Right ventricle myocardium superior (tissue), 1 donor: ENCODE data around the gene FADS2. TPM values are rescaled to one million over a fixed set of nuclear protein-coding genes. Genes with fewer than 3 reads are reported as not detected.

Experiments
- ATAC-seq: fragments of 200-7000 bp; cut with Tn5 transposase; one replicate; pipeline ENCODE4 v1.9.1; 2020; ENCODE audit warnings: mild to moderate bottlenecking; ENCODE audit not compliant: poor library complexity
- DNase-seq: peaks from one replicate; pipeline ENCODE4 v3.0.0-alpha.2; 2020
- intact Hi-C: fragments of 100-400 bp; cut with DNase I; formaldehyde crosslinking; loops from one replicate; pipeline ENCODE4 v1.11.2; 2022
- total RNA-seq: library from RNA; stranded (reverse); fragmentation: NEBNext Ultra II Directional; extraction: Animal tissue kit (Norgen Biotek cat#: 25700); gene quantifications from one replicate; pipeline ENCODE4 v1.2.1, GENCODE V29; 2021
- donor health status: DM: no; HTN: yes; CAD: no; lungs with severe emphysema.

The FADS2 gene
- total RNA-seq, 1 donor from 2014 or later = 20.5 TPM

GRCh38 chr11:61836193-61836592 lies 8.1 kb downstream of the FADS2 start:
- intact Hi-C loops = no loop called here
- no peak for DNase-seq
- ATAC-seq = no peak

GRCh38 chr11:61837411-61838005 lies 9.4 kb downstream of the FADS2 start:
- no peak for ATAC-seq
- DNase-seq = no peak
- intact Hi-C loops = no loop called here

GRCh38 chr11:61838501-61838900 lies 10.4 kb downstream of the FADS2 start:
- ATAC-seq (no peak), DNase-seq (no peak)
- intact Hi-C loops = no loop called here

GRCh38 chr11:61838921-61839320 lies 10.8 kb downstream of the FADS2 start:
- no peak for DNase-seq
- no peak for ATAC-seq
- intact Hi-C loops = no loop called here

GRCh38 chr11:61839742-61840141 lies 11.6 kb downstream of the FADS2 start:
- intact Hi-C loops = no loop called here
- ATAC-seq (no peak), DNase-seq (no peak)

GRCh38 chr11:61840371-61840770 lies 12.3 kb downstream of the FADS2 start:
- intact Hi-C loops = no loop called here
- no peak for ATAC-seq
- no peak for DNase-seq

GRCh38 chr11:61841636-61842527 lies 13.8 kb downstream of the FADS2 start:
- ATAC-seq (peak; percentile 85), DNase-seq (peak; percentile 68)
- intact Hi-C loops = no loop called here

- intact Hi-C loops = no loop called here
- ATAC-seq = peak; percentile 50
- no peak for DNase-seq
Observed at GRCh38 chr11:61842528-61842820, 14.4 kb downstream of the FADS2 start.

GRCh38 chr11:61844909-61845565 lies 16.9 kb downstream of the FADS2 start:
- ATAC-seq (no peak), DNase-seq (no peak)
- intact Hi-C loops = no loop called here

GRCh38 chr11:61846362-61847020 lies 18.4 kb downstream of the FADS2 start:
- ATAC-seq = no peak
- intact Hi-C loops = no loop called here
- no peak for DNase-seq

- DNase-seq (no peak), ATAC-seq (no peak)
Observed at GRCh38 chr11:61847914-61848581, 19.9 kb downstream of the FADS2 start.

GRCh38 chr11:61848631-61849030 lies 20.5 kb downstream of the FADS2 start:
- ATAC-seq (no peak), DNase-seq (no peak)
- intact Hi-C loops = no loop called here

More at GRCh38 chr11:61847914-61848581, 19.9 kb downstream of the FADS2 start:
- intact Hi-C loops = no loop called here

GRCh38 chr11:61850687-61851086 lies 22.6 kb downstream of the FADS2 start:
- DNase-seq (no peak), ATAC-seq (peak; percentile 7)
- intact Hi-C loops = no loop called here

- DNase-seq (peak; percentile 87), ATAC-seq (peak; percentile 86)
- intact Hi-C loops = no loop called here
Observed at GRCh38 chr11:61851113-61851899, 23.2 kb downstream of the FADS2 start.

GRCh38 chr11:61851900-61852295 lies 23.8 kb downstream of the FADS2 start:
- intact Hi-C loops = no loop called here

GRCh38 chr11:61853698-61854169 lies 25.6 kb downstream of the FADS2 start:
- ATAC-seq (peak; percentile 48), DNase-seq (no peak)
- intact Hi-C loops = no loop called here

More at GRCh38 chr11:61851900-61852295, 23.8 kb downstream of the FADS2 start:
- DNase-seq (no peak), ATAC-seq (no peak)

GRCh38 chr11:61854206-61854895 lies 26.3 kb downstream of the FADS2 start:
- DNase-seq = no peak
- ATAC-seq = no peak
- intact Hi-C loops = no loop called here
